ENCODE results near the gene PDE1C.

GRCh38 chr7:32020551-32021159 is 49.6 kb downstream of the PDE1C start:
- TF ChIP-seq CTCF (conservative IDR thresholded peaks at IDR 0.05; ENCODE audit: low read depth, low read length) (no peak), EZH2 (IDR thresholded peaks at IDR 0.05; ENCODE audit: borderline replicate concordance, low read depth, low read length, poor library complexity, severe bottlenecking) (no peak)

Data from A673 (cell line).